Measurements from ENCODE around the gene PHACTR3.

The PHACTR3 gene

DNA sequence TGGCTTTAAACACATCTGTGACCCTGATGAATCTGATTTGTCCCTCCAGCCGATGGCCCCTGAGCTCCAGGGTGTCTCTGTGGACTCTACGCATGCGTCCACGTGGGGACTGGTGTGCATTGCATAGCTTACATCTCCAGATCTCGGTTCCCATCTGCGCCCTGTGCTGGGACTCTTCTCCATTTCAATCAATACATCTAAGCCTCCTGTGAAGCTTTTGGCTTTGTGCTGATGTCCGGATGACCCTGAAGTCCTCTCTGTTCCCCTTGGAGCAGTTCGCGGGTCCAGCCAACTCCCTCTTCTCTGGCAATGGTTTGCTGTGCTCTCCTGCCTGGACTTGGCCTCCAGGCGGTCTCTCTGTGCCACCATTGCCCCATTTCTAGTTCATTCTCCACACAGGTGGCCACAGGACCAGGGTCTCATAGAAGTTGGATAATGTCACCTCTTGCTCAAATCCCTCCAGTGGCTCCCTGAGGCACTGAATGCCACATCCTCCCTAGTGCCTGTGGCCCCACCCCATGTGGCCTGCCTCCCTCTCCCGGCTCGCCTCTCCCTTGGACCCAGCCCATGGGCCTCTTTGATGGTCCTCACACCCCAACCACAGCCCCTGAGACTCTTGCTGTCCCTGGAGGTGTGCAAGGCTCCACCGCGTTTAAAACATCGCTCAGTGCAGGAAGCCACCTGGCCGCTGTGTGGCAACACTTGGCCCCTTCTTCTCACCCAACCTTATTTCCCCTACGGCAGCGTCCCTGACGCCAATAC is 173.7 kb downstream of the PHACTR3 start:
- Histone ChIP-seq H3K4me3 (ENCODE audit: low read length) (no peak overlapping the region), H3K9me3 (ENCODE audit: insufficient read depth, low read depth, low read length) (no peaks in the 10 kb centered on the region), H3K27ac (ENCODE audit: low read depth, low read length) (no peak overlapping the region), H3K9ac (ENCODE audit: low read depth, low read length) (no peak overlapping the region), H3K36me3 (ENCODE audit: insufficient read depth, low read length) (no peaks in the 10 kb centered on the region), H3K27me3 (ENCODE audit: insufficient read depth, low read length) (no peaks in the 10 kb centered on the region), H3K4me1 (ENCODE audit: insufficient read depth, low read length) (no peaks in the 10 kb centered on the region)
- WGBS = 79% methylated on average over 19 of the region's 19 CpGs

- no peaks in the 10 kb centered on the region for H3K4me1 ChIP-seq (ENCODE audit: insufficient read depth, low read length)
- no peak overlapping the region for H3K27ac ChIP-seq (ENCODE audit: low read depth, low read length)
- no peaks in the 10 kb centered on the region for H3K9me3 ChIP-seq (ENCODE audit: insufficient read depth, low read depth, low read length)
- no peak overlapping the region for H3K9ac ChIP-seq (ENCODE audit: low read depth, low read length)
- H3K27me3 ChIP-seq (ENCODE audit: insufficient read depth, low read length) = no peaks in the 10 kb centered on the region
- H3K36me3 ChIP-seq (ENCODE audit: insufficient read depth, low read length) = no peaks in the 10 kb centered on the region
- H3K4me3 ChIP-seq (ENCODE audit: low read length) = no peak overlapping the region
- WGBS = 87% methylated on average over 12 of the region's 12 CpGs
Measured at GRCh38 chr20:59778615-59779200, 174.4 kb downstream of the PHACTR3 start.

DNA sequence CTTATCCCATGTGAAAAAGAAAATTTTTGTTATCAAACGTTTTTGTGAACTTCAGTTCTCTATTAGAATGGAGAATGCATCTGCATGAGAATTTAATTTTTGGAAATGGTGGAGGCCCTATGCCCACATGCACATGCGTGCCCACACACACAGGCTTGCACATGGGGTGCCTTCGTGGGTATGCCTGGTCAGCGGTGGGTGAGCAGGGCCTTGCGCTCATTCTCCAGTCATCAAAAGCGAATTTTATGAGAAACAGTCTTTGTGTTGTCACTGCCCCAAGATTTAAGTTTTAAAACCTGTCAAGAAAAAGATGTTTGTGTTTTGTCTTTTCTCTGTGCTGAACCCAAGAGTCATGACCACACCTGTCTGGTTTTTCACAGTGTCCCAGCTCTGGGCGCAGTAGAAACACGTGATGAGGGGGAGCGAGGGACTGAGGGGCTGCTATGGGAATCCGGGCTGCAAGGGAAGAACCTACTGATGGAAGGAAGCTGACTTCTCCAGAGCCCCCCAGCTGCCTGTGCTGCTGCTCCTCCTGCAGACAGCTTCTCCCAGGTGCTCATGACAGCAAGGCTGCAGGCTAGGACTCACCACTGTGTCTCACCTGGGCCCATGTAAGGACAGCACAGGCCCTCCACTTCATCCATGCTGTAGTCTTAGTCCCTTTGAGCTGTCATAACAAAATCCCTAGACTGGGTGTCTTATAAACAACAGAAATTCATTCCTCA is 175.5 kb downstream of the PHACTR3 start:
- H3K9me3 ChIP-seq (ENCODE audit: insufficient read depth, low read depth, low read length) = no peaks in the 10 kb centered on the region
- no peaks in the 10 kb centered on the region for H3K4me1 ChIP-seq (ENCODE audit: insufficient read depth, low read length)
- no peaks in the 10 kb centered on the region for H3K27me3 ChIP-seq (ENCODE audit: insufficient read depth, low read length)
- no peak overlapping the region for H3K4me3 ChIP-seq (ENCODE audit: low read length)
- no peaks in the 10 kb centered on the region for H3K36me3 ChIP-seq (ENCODE audit: insufficient read depth, low read length)
- no peak overlapping the region for H3K27ac ChIP-seq (ENCODE audit: low read depth, low read length)
- no peak overlapping the region for H3K9ac ChIP-seq (ENCODE audit: low read depth, low read length)
- 83% methylated on average over 10 of the region's 10 CpGs for WGBS

- no peaks in the 10 kb centered on the region for H3K9me3 ChIP-seq (ENCODE audit: insufficient read depth, low read depth, low read length)
- 87% methylated on average over 12 of the region's 12 CpGs for WGBS
- no peak overlapping the region for H3K27ac ChIP-seq (ENCODE audit: low read depth, low read length)
Measured at GRCh38 chr20:59780494-59781185, 176.3 kb downstream of the PHACTR3 start.

DNA sequence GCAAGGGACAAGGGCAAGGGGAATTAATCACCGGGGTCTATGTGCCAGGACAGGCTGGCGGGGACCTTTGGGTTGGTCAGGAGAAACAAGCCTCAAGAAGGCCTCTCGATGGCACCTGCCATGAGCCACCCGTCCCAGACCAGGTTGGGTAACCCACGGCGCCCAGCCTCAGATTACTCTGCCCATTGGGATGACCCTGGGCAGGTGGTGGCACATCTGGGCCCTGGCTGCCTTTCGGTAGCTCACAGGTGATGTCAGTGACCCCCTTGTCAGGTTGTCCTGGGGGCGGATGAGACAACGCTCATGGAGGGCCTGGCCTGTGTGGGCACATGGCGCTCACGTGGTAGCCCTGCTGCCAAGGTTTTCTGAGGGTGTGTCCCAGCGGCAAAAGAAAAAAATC is 176.9 kb downstream of the PHACTR3 start:
- Histone ChIP-seq H3K9ac (ENCODE audit: low read depth, low read length) (no peak overlapping the region), H3K27me3 (ENCODE audit: insufficient read depth, low read length) (no peaks in the 10 kb centered on the region), H3K4me3 (ENCODE audit: low read length) (no peak overlapping the region), H3K4me1 (ENCODE audit: insufficient read depth, low read length) (no peaks in the 10 kb centered on the region), H3K9me3 (ENCODE audit: insufficient read depth, low read depth, low read length) (no peaks in the 10 kb centered on the region), H3K27ac (ENCODE audit: low read depth, low read length) (no peak overlapping the region), H3K36me3 (ENCODE audit: insufficient read depth, low read length) (no peaks in the 10 kb centered on the region)
- 92% methylated on average over 11 of the region's 12 CpGs for WGBS

More at GRCh38 chr20:59780494-59781185, 176.3 kb downstream of the PHACTR3 start:
- Histone ChIP-seq H3K36me3 (ENCODE audit: insufficient read depth, low read length) (no peaks in the 10 kb centered on the region), H3K9ac (ENCODE audit: low read depth, low read length) (no peak overlapping the region), H3K4me1 (ENCODE audit: insufficient read depth, low read length) (no peaks in the 10 kb centered on the region), H3K4me3 (ENCODE audit: low read length) (no peak overlapping the region), H3K27me3 (ENCODE audit: insufficient read depth, low read length) (no peaks in the 10 kb centered on the region)

GRCh38 chr20:59782986-59783640 is 178.8 kb downstream of the PHACTR3 start:
- H3K9ac ChIP-seq (ENCODE audit: low read depth, low read length) = no peak overlapping the region
- no peak overlapping the region for H3K4me3 ChIP-seq (ENCODE audit: low read length)
- WGBS = 42% methylated on average over 14 of the region's 14 CpGs
- no peaks in the 10 kb centered on the region for H3K27me3 ChIP-seq (ENCODE audit: insufficient read depth, low read length)
- H3K27ac ChIP-seq (ENCODE audit: low read depth, low read length) = no peak overlapping the region
- no peaks in the 10 kb centered on the region for H3K36me3 ChIP-seq (ENCODE audit: insufficient read depth, low read length)
- H3K4me1 ChIP-seq (ENCODE audit: insufficient read depth, low read length) = no peaks in the 10 kb centered on the region
- no peaks in the 10 kb centered on the region for H3K9me3 ChIP-seq (ENCODE audit: insufficient read depth, low read depth, low read length)

GRCh38 chr20:59783641-59784010 is 179.3 kb downstream of the PHACTR3 start:
- Histone ChIP-seq H3K27ac (ENCODE audit: low read depth, low read length) (no peak overlapping the region), H3K36me3 (ENCODE audit: insufficient read depth, low read length) (no peaks in the 10 kb centered on the region), H3K4me3 (ENCODE audit: low read length) (no peak overlapping the region), H3K27me3 (ENCODE audit: insufficient read depth, low read length) (no peaks in the 10 kb centered on the region), H3K9ac (ENCODE audit: low read depth, low read length) (no peak overlapping the region), H3K4me1 (ENCODE audit: insufficient read depth, low read length) (no peaks in the 10 kb centered on the region), H3K9me3 (ENCODE audit: insufficient read depth, low read depth, low read length) (no peaks in the 10 kb centered on the region)
- WGBS = 88% methylated on average over 6 of the region's 6 CpGs

GRCh38 chr20:59784365-59784764 is 180.0 kb downstream of the PHACTR3 start:
- H3K9me3 ChIP-seq (ENCODE audit: insufficient read depth, low read depth, low read length) = no peaks in the 10 kb centered on the region
- H3K4me3 ChIP-seq (ENCODE audit: low read length) = no peak overlapping the region
- H3K27me3 ChIP-seq (ENCODE audit: insufficient read depth, low read length) = no peaks in the 10 kb centered on the region
- no peaks in the 10 kb centered on the region for H3K4me1 ChIP-seq (ENCODE audit: insufficient read depth, low read length)
- 96% methylated on average over 5 of the region's 5 CpGs for WGBS
- no peaks in the 10 kb centered on the region for H3K36me3 ChIP-seq (ENCODE audit: insufficient read depth, low read length)
- no peak overlapping the region for H3K9ac ChIP-seq (ENCODE audit: low read depth, low read length)
- no peak overlapping the region for H3K27ac ChIP-seq (ENCODE audit: low read depth, low read length)

GRCh38 chr20:59784791-59785668 is 180.7 kb downstream of the PHACTR3 start:
- no peaks in the 10 kb centered on the region for H3K9me3 ChIP-seq (ENCODE audit: insufficient read depth, low read depth, low read length)
- H3K27ac ChIP-seq (ENCODE audit: low read depth, low read length) = no peak overlapping the region
- H3K4me3 ChIP-seq (ENCODE audit: low read length) = no peak overlapping the region
- no peaks in the 10 kb centered on the region for H3K36me3 ChIP-seq (ENCODE audit: insufficient read depth, low read length)
- 81% methylated on average over 16 of the region's 16 CpGs for WGBS
- no peaks in the 10 kb centered on the region for H3K27me3 ChIP-seq (ENCODE audit: insufficient read depth, low read length)
- no peak overlapping the region for H3K9ac ChIP-seq (ENCODE audit: low read depth, low read length)
- H3K4me1 ChIP-seq (ENCODE audit: insufficient read depth, low read length) = no peaks in the 10 kb centered on the region

GRCh38 chr20:59785669-59785959 is 181.3 kb downstream of the PHACTR3 start:
- H3K9ac ChIP-seq (ENCODE audit: low read depth, low read length) = no peak overlapping the region
- no peak overlapping the region for H3K27ac ChIP-seq (ENCODE audit: low read depth, low read length)
- H3K27me3 ChIP-seq (ENCODE audit: insufficient read depth, low read length) = no peaks in the 10 kb centered on the region
- no peaks in the 10 kb centered on the region for H3K9me3 ChIP-seq (ENCODE audit: insufficient read depth, low read depth, low read length)
- no peaks in the 10 kb centered on the region for H3K36me3 ChIP-seq (ENCODE audit: insufficient read depth, low read length)
- no peaks in the 10 kb centered on the region for H3K4me1 ChIP-seq (ENCODE audit: insufficient read depth, low read length)
- no peak overlapping the region for H3K4me3 ChIP-seq (ENCODE audit: low read length)
- 63% methylated on average over 5 of the region's 6 CpGs for WGBS
